PFSK-1 (cell line): ENCODE measurements around the gene ORC4.

Source experiments
- FOXP2 ChIP-seq: optimal IDR thresholded peaks from 2 replicates; pipeline ENCODE3; 2011; ENCODE audit warnings: borderline replicate concordance, control low read depth, inconsistent platforms; ENCODE audit not compliant: insufficient read depth; ENCODE audit errors: extremely low read length, extremely low read depth
- POLR2AphosphoS5 ChIP-seq: IDR thresholded peaks from 2 replicates; pipeline ENCODE4 v1.6.1; 2012; ENCODE audit warnings: low read depth, mild to moderate bottlenecking, control low read depth, low read length, moderate library complexity
- SIN3A ChIP-seq: IDR thresholded peaks from 2 replicates; pipeline ENCODE4 v1.6.1; 2012; ENCODE audit warnings: mild to moderate bottlenecking, low read length, moderate library complexity, borderline replicate concordance; ENCODE audit not compliant: insufficient read depth
- TAF1 ChIP-seq: IDR thresholded peaks from 2 replicates; pipeline ENCODE4 v1.6.1; 2012; ENCODE audit warnings: low read length, control low read depth, borderline replicate concordance; ENCODE audit not compliant: insufficient read depth
- TF ChIP-seq, protein P1 (sequence below), 2 experiments: IDR thresholded peaks; 2 replicates each; pipeline versions ENCODE4 v1.6.1 to v1.8.0; 2011 to 2012; ENCODE audit warnings: low read depth in 2 of 2, low read length in 2 of 2, control low read depth in 1 of 2, inconsistent platforms in 1 of 2, mild to moderate bottlenecking in 1 of 2, moderate library complexity in 1 of 2; ENCODE audit not compliant: insufficient read depth in 1 of 2

The ORC4 gene

DNA sequence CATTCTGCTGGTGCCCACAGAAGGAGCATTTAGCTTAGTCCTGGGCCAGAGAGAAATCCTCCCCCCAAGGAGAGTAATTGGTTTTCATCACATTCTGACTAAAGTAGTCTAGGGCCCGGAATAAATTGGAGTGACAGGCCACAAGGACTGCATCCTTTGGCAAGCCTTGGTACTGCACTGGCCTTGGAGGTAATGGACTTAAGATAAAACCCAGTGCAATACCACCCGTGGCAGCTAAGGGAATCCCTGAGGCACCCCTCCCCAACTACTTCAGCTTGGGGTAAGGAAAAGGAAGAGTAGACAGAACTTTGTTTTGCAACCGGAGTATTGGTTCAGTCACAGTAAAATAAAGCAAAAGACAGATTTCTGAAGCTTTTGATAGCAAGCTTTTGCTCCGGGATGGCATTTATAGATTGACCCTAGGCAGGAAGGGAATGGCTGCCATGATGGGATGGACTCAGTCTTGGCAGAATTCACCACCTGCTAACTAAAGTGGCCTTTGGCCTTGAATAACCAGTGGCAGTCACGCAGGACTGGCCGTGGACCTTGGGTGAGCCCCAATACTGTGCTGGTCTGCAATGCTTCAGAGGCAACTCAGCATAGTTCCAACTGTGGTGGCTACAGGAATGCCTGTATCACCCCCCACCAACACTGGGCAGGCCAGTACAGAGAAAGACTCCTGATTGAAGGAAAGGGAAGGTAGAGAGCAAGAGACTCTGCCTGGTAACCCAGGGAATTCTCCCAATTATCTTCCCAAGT lies 14.1 kb downstream of the ORC4 start:
- TF ChIP-seq TAF1 (no peak), POLR2AphosphoS5 (no peak), FOXP2 (no peak)

DNA sequence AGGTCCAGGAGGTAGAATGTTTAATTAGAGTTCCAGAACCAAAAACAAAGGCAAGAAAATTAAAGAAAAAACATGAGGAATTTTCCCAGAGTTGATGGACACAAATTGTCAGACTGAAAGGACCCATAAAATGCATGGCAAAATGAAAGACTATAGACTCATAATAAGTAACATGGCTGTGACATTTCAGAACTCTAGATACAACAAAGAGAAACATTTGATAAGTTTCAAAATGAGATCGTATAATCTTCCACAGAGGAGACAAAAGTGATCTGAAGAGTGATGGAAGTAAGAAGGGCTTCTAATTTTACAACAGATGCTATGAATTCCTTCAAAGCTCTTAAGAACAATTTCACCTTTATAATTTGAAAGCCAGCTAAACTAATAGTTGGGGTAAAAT lies 20.4 kb downstream of the ORC4 start:
- no peak for TF ChIP-seq POLR2AphosphoS5
- TF ChIP-seq, protein P1, sequence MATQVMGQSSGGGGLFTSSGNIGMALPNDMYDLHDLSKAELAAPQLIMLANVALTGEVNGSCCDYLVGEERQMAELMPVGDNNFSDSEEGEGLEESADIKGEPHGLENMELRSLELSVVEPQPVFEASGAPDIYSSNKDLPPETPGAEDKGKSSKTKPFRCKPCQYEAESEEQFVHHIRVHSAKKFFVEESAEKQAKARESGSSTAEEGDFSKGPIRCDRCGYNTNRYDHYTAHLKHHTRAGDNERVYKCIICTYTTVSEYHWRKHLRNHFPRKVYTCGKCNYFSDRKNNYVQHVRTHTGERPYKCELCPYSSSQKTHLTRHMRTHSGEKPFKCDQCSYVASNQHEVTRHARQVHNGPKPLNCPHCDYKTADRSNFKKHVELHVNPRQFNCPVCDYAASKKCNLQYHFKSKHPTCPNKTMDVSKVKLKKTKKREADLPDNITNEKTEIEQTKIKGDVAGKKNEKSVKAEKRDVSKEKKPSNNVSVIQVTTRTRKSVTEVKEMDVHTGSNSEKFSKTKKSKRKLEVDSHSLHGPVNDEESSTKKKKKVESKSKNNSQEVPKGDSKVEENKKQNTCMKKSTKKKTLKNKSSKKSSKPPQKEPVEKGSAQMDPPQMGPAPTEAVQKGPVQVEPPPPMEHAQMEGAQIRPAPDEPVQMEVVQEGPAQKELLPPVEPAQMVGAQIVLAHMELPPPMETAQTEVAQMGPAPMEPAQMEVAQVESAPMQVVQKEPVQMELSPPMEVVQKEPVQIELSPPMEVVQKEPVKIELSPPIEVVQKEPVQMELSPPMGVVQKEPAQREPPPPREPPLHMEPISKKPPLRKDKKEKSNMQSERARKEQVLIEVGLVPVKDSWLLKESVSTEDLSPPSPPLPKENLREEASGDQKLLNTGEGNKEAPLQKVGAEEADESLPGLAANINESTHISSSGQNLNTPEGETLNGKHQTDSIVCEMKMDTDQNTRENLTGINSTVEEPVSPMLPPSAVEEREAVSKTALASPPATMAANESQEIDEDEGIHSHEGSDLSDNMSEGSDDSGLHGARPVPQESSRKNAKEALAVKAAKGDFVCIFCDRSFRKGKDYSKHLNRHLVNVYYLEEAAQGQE (IDR thresholded peaks at IDR 0.05; ENCODE audit: insufficient read depth in 1 of 2, low read depth in 2 of 2, low read length in 2 of 2), result no peak
- TF ChIP-seq TAF1, result no peak
- no peak for TF ChIP-seq FOXP2
- no peak for TF ChIP-seq SIN3A

DNA sequence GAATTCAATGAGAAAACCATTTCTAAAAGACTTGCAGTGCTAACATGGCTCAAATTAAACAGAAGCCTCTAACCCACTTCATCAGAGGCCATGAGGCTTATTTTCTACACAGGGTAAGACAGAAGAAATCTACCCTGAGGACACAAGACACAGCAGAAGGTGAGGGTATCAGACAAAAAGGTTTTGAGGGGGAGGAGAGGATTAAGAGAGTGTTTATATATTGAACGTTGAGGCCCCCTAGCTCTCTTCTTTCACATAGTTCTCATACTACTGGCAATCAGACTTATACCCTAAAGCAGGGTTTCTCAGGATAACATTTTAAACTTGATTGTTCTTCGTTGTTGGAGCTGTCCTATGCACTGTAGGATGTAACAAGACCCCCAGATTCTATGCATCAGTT lies 21.4 kb downstream of the ORC4 start:
- no peak for TF ChIP-seq POLR2AphosphoS5
- TF ChIP-seq TAF1, result no peak
- TF ChIP-seq, protein P1 (IDR thresholded peaks at IDR 0.05; ENCODE audit: insufficient read depth in 1 of 2, low read depth in 2 of 2, low read length in 2 of 2), result no peak
- no peak for TF ChIP-seq FOXP2
- no peak for TF ChIP-seq SIN3A

DNA sequence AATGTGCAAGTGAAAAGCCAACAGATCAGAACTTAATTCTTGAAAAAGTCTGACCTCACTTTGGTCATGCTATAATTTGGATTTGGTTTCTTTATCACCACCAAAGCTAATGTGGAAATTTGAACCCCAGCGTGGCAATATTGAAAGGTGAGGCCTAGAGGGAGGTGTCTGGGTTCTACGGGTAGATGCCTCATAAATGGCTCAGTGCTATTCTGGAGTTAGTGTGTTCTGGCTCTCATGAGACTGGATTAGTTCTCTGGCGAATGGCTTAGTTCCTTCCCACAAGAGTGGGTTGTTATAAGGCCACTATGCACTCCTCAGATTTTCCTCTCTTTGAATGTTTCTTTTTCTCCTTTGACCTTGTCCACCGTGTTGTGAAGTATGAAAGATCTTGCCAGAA lies 22.3 kb downstream of the ORC4 start:
- TF ChIP-seq POLR2AphosphoS5 (no peak), FOXP2 (no peak), TAF1 (no peak), SIN3A (no peak)
- TF ChIP-seq, protein P1 (IDR thresholded peaks at IDR 0.05; ENCODE audit: insufficient read depth in 1 of 2, low read depth in 2 of 2, low read length in 2 of 2), result no peak

DNA sequence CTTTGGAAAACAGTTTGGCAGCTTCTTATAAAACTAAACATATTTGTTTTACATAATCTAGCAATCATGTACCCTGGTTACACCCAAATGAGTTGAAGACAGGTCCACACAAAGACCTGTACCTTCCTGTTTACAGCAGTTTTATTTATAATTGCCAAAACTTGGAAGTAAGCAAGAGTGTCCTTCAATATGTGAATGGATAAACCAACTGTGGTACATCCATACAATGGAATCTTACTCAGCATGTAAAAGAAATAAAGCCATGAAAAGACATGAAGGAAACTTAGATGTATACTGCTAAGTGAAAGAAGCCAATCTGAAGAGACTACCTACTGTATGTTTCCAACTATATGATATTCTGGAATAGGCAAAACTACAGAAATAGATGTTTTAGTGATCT lies 23.7 kb downstream of the ORC4 start:
- TF ChIP-seq SIN3A, result no peak
- TF ChIP-seq TAF1, result no peak
- TF ChIP-seq FOXP2, result no peak
- TF ChIP-seq, protein P1 (IDR thresholded peaks at IDR 0.05; ENCODE audit: insufficient read depth in 1 of 2, low read depth in 2 of 2, low read length in 2 of 2), result no peak
- TF ChIP-seq POLR2AphosphoS5, result no peak
